SK-N-SH treated with all-trans-retinoic acid at 6 μM for 48 hours (cell line): ENCODE measurements around the gene NDUFV3.

Source experiments
- ARNTL ChIP-seq: fragments of 450-650 bp; formaldehyde crosslinking; IDR thresholded peaks from 2 replicates; pipeline ENCODE4 v1.5.0; 2020; ENCODE audit warnings: low read depth, mild to moderate bottlenecking, moderate library complexity, borderline replicate concordance
- BACH2 ChIP-seq: fragments of 250-450 bp; sonication (Bioruptor Pico); IDR thresholded peaks from 2 replicates; pipeline ENCODE4 v1.9.0; 2021; ENCODE audit warnings: mild to moderate bottlenecking, borderline replicate concordance
- CSDC2 ChIP-seq: fragments of 250-450 bp; sonication (Bioruptor Pico); IDR thresholded peaks from 2 replicates; pipeline ENCODE4 v1.5.0; 2020; ENCODE audit warnings: mild to moderate bottlenecking, moderate library complexity
- PPARA ChIP-seq: fragments of 250-450 bp; sonication (Bioruptor Pico); IDR thresholded peaks from 2 replicates; pipeline ENCODE4 v1.5.0; 2020; ENCODE audit warnings: mild to moderate bottlenecking, borderline replicate concordance
- ZNF70 ChIP-seq: fragments of 450-650 bp; formaldehyde crosslinking; IDR thresholded peaks from 2 replicates; pipeline ENCODE4 v1.5.0; 2020; ENCODE audit warnings: mild to moderate bottlenecking, moderate library complexity
- TF ChIP-seq, protein P1 (sequence below): fragments of 250-450 bp; sonication (Bioruptor Pico); IDR thresholded peaks from 2 replicates; pipeline ENCODE4 v1.8.0; 2020; ENCODE audit warnings: mild to moderate bottlenecking, moderate library complexity, borderline replicate concordance
- TF ChIP-seq, protein P2 (sequence below): fragments of 250-450 bp; sonication (Bioruptor Pico); IDR thresholded peaks from 2 replicates; pipeline ENCODE4 v1.8.0; 2021; ENCODE audit warnings: low read depth, mild to moderate bottlenecking, moderate library complexity, borderline replicate concordance
- TF ChIP-seq, protein P3 (sequence below): fragments of 250-450 bp; sonication (Bioruptor Pico); IDR thresholded peaks from 2 replicates; pipeline ENCODE4 v1.5.1; 2020; ENCODE audit warnings: low read depth, mild to moderate bottlenecking, moderate library complexity

DNA sequence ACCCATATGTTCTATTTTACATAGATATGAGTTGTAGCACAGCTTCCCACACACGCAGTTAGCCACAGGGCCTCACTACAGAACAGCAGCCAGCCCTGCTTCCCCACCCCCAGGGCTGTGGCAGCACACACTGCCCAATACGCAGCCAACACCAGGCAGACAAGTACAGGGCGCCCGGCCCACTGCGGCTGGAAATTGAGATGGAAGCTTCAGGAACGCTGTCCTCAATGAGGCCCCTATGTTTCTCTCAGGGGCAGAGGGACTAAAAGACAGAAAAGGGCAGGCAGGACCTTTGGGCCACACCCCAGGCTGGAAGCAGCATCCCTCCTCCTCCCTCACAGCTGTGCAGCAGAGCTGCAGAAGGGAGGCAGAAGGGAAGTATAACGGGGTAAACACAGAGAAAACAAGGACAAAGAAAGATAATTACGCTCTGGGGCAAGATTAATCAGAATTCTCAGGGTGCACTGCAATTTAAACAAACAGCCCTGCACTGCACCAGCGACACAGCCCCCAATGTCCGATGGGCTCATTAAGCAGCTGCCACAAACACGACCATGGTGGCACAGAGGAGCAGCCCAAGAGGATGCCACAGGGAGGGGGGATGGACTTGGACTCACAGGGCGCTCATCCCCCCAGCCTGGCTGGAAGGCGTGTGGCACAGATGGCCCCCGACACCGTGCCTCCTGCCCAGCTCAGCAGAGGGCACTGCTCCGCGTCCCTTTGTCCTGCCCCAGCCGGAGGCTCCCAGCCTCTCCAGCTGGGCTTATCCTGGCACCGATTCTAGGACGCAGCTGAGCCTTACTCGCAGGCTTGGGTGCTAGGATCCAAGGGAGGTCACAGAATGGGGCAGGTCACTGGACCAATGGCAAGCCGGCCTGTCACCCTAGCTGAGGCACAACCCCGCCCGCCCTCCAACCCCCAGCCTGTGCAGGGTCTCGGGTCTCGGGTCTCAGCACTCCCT lies 28.0 kb upstream of the NDUFV3 start:
- TF ChIP-seq PPARA (CRISPR knock-in tag) (no peak), ZNF70 (no peak), ARNTL (CRISPR knock-in tag) (no peak), BACH2 (CRISPR knock-in tag) (no peak), CSDC2 (CRISPR knock-in tag) (no peak)
- TF ChIP-seq, protein P1, sequence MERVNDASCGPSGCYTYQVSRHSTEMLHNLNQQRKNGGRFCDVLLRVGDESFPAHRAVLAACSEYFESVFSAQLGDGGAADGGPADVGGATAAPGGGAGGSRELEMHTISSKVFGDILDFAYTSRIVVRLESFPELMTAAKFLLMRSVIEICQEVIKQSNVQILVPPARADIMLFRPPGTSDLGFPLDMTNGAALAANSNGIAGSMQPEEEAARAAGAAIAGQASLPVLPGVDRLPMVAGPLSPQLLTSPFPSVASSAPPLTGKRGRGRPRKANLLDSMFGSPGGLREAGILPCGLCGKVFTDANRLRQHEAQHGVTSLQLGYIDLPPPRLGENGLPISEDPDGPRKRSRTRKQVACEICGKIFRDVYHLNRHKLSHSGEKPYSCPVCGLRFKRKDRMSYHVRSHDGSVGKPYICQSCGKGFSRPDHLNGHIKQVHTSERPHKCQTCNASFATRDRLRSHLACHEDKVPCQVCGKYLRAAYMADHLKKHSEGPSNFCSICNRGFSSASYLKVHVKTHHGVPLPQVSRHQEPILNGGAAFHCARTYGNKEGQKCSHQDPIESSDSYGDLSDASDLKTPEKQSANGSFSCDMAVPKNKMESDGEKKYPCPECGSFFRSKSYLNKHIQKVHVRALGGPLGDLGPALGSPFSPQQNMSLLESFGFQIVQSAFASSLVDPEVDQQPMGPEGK, result no peak
- TF ChIP-seq, protein P2, sequence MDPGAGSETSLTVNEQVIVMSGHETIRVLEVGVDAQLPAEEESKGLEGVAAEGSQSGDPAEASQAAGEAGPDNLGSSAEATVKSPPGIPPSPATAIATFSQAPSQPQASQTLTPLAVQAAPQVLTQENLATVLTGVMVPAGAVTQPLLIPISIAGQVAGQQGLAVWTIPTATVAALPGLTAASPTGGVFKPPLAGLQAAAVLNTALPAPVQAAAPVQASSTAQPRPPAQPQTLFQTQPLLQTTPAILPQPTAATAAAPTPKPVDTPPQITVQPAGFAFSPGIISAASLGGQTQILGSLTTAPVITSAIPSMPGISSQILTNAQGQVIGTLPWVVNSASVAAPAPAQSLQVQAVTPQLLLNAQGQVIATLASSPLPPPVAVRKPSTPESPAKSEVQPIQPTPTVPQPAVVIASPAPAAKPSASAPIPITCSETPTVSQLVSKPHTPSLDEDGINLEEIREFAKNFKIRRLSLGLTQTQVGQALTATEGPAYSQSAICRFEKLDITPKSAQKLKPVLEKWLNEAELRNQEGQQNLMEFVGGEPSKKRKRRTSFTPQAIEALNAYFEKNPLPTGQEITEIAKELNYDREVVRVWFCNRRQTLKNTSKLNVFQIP (CRISPR knock-in tag), result no peak
- TF ChIP-seq, protein P3, sequence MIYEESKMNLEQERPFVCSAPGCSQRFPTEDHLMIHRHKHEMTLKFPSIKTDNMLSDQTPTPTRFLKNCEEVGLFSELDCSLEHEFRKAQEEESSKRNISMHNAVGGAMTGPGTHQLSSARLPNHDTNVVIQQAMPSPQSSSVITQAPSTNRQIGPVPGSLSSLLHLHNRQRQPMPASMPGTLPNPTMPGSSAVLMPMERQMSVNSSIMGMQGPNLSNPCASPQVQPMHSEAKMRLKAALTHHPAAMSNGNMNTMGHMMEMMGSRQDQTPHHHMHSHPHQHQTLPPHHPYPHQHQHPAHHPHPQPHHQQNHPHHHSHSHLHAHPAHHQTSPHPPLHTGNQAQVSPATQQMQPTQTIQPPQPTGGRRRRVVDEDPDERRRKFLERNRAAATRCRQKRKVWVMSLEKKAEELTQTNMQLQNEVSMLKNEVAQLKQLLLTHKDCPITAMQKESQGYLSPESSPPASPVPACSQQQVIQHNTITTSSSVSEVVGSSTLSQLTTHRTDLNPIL (CRISPR knock-in tag), result no peak
